Heart left ventricle (tissue), 16 donors: ENCODE results near the gene PROSER2. TPM values are rescaled to one million over a fixed set of nuclear protein-coding genes. Genes with fewer than 3 reads are reported as not detected.

Source experiments
- ATAC-seq, 4 donors: fragments of 200-7000 bp; cut with Tn5 transposase; one replicate each; pipeline ENCODE4 v1.9.1; 2020 to 2022; ENCODE audit warnings: moderate library complexity in 4 of 4, mild to moderate bottlenecking in 3 of 4, moderate number of reproducible peaks in 1 of 4
- DNase-seq, 5 donors: peaks; one replicate each; pipeline ENCODE4 v3.0.0-alpha.2; 2020
- H3K27ac ChIP-seq, 12 donors: fragments of 200-600 bp; sonication (generic) in 4 of 12; one replicate each; pipeline versions ENCODE4 v1.5.0 to v1.8.0; 2016 to 2022; ENCODE audit warnings: mild to moderate bottlenecking in 2 of 12
- H3K27me3 ChIP-seq, 9 donors: fragments of 200-600 bp; sonication (generic) in 2 of 9; one replicate each; pipeline versions ENCODE4 v1.5.1 to v1.8.0; 2016 to 2022; ENCODE audit warnings: mild to moderate bottlenecking in 3 of 9
- H3K36me3 ChIP-seq, 9 donors: fragments of 200-600 bp; sonication (generic) in 2 of 9; one replicate each; pipeline versions ENCODE4 v1.5.0 to v1.8.0; 2018 to 2022; ENCODE audit warnings: mild to moderate bottlenecking in 2 of 9
- H3K4me1 ChIP-seq, 12 donors: fragments of 200-600 bp; sonication (generic) in 4 of 12; one replicate each; pipeline versions ENCODE4 v1.5.0 to v1.8.0; 2016 to 2022; ENCODE audit warnings: mild to moderate bottlenecking in 3 of 12
- H3K4me3 ChIP-seq, 12 donors: fragments of 200-600 bp; sonication (generic) in 4 of 12; one replicate each; pipeline versions ENCODE4 v1.5.0 to v1.8.0; 2017 to 2022; ENCODE audit warnings: mild to moderate bottlenecking in 9 of 12, moderate library complexity in 4 of 12
- H3K9me3 ChIP-seq, 12 donors: fragments of 200-600 bp; sonication (generic) in 4 of 12; one replicate each; pipeline versions ENCODE4 v1.5.0 to v1.8.0; 2016 to 2022; ENCODE audit warnings: mild to moderate bottlenecking in 1 of 12
- POLR2A ChIP-seq, 2 donors: fragments of 450-650 bp; IDR thresholded peaks; one replicate each; pipeline ENCODE4 v1.6.1; 2017; ENCODE audit warnings: antibody characterized with exemption in 2 of 2, mild to moderate bottlenecking in 2 of 2, moderate library complexity in 2 of 2
- WGBS, 4 donors: extraction: QIAGEN DNeasy Blood & Tissue Kit in 2 of 4; methylation state at CpG; one replicate each; pipeline versions ENCODE4 v1.1.5 to v1.1.7; 2013 to 2018; 5-methylcytosine and 5-hydroxymethylcytosine counted together
- intact Hi-C, 10 donors: fragments of 100-400 bp; cut with DNase I; formaldehyde crosslinking; loops; one replicate each; pipeline versions ENCODE4 v1.11.1 to v1.14.2; 2022
- polyA plus RNA-seq, 2 donors: library from polyadenylated mRNA; stranded (reverse); fragments of 200-250 nt; gene quantifications; one replicate each; pipeline ENCODE4 v1.2.3, GENCODE V29; 2013
- total RNA-seq, 9 donors: library from RNA; depleted of rRNA in 2 of 9; stranded (reverse); fragments of >200 nt in 2 of 9; fragmentation: NEBNext Ultra II Directional in 3 of 9; extraction: Animal tissue kit (Norgen Biotek cat#: 25700) in 3 of 9; gene quantifications; one replicate each; pipeline versions ENCODE4 v1.1.0 to v1.2.4, GENCODE V29; 2016 to 2023
- TF ChIP-seq, protein P1 (sequence below), 12 donors: fragments of 200-600 bp; sonication (generic) in 4 of 12; IDR thresholded peaks; one replicate each; pipeline versions ENCODE4 v1.5.0 to v1.8.0; 2018 to 2022; ENCODE audit warnings: antibody characterized with exemption in 12 of 12, mild to moderate bottlenecking in 5 of 12
- donor health status: ischemic (EF 13 %, LVEDD 7.1; RV severe dilation, severe dysfunction).
- donor health status: healthy with polysubstance abuse.
- donor health status: DM: no; HTN: yes; CAD: no.
- donor health status: DM: no; HTN: no; CAD: no.
- donor health status: ischemic (EF 25% LVEDD 6.9; RV normal size, moderate dysfunction).
- donor health status: ischemic (EF 25% LVEDD 5.7; RV mildly dilated, moderate dysfunction).
- donor health status: healthy.
- donor health status: DM: yes; HTN: yes; CAD: no.
- donor health status: ischemic (EF 35%, LVEDD 5.7; RV mildly dilated, moderate dysfunction).
- donor health status: nonischemic (EF 11% LVEDD 7.7; RV severe dilation, severe dysfunction).
- donor health status: DM: yes; HTN: yes; CAD: no.
- donor health status: PGD.
- donor health status: ischemic (EF 29% LVEDD 5.4; RV normal size, mild dysfunction).
- donor health status: nonischemic (EF 23%, LVEDD 6.1; RV moderate dilation, normal function).

PROSER2 gene
- total and polyA plus RNA-seq, 11 donors: 0.38 to 3.3 (median 0.83) TPM

DNA sequence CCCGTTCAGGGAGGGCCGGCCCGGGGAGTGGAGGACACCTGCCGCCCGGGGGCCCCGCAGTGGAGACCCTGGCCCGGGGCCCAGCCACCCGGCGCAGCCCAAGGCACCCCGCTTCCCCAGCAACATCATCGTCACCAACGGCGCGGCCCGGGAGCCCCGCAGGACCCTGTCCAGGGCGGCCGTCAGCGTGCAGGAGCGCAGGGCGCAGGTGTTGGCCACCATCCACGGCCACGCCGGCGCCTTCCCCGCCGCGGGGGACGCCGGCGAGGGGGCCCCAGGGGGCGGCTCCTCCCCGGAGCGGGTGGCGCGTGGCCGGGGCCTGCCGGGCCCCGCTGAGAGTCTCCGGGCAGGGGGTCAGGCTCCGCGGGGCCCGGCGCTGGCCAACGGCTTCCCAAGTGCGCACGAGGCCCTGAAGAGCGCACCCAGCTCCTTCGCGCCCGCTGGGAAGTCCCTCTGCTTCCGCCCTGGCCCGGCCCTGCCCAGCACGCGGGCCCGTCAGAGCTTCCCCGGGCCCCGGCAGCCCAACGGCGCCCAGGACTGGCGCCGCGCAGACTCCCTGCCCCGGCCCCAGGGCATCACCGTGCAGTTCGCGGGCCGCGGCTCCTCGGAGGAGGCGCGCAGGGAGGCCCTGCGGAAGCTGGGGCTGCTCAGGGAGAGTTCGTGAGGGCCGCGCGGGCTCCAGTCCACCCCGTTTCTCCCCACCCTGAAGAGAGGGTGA, 46.7 kb downstream of the PROSER2 start:
- TF ChIP-seq POLR2A (IDR thresholded peaks at IDR 0.05): no peak
- TF ChIP-seq, protein P1, sequence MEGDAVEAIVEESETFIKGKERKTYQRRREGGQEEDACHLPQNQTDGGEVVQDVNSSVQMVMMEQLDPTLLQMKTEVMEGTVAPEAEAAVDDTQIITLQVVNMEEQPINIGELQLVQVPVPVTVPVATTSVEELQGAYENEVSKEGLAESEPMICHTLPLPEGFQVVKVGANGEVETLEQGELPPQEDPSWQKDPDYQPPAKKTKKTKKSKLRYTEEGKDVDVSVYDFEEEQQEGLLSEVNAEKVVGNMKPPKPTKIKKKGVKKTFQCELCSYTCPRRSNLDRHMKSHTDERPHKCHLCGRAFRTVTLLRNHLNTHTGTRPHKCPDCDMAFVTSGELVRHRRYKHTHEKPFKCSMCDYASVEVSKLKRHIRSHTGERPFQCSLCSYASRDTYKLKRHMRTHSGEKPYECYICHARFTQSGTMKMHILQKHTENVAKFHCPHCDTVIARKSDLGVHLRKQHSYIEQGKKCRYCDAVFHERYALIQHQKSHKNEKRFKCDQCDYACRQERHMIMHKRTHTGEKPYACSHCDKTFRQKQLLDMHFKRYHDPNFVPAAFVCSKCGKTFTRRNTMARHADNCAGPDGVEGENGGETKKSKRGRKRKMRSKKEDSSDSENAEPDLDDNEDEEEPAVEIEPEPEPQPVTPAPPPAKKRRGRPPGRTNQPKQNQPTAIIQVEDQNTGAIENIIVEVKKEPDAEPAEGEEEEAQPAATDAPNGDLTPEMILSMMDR (IDR thresholded peaks at IDR 0.05): no peak
- peaks cover 0 to 31% (median 6%) of the 10 kb centered on the region in 12 donors for H3K4me1 ChIP-seq
- no peak overlapping the region for H3K27ac ChIP-seq
- ATAC-seq (peak in 3 of 4 donors; percentile 22 to 66 (median 43)), DNase-seq (no peak)
- WGBS, 4 donors: 27 to 31% (median 30%) methylated on average over 11 to 78 of the region's 78 CpGs
- peak overlapping the region in 9 of 12 donors; percentile 15 to 37 (median 28) for H3K4me3 ChIP-seq
- peaks cover 0 to 4% (median 0%) of the 10 kb centered on the region in 9 donors for H3K36me3 ChIP-seq
- H3K9me3 ChIP-seq: no peaks in the 10 kb centered on the region
- intact Hi-C loops: no loop called here
- H3K27me3 ChIP-seq: no peaks in the 10 kb centered on the region

DNA sequence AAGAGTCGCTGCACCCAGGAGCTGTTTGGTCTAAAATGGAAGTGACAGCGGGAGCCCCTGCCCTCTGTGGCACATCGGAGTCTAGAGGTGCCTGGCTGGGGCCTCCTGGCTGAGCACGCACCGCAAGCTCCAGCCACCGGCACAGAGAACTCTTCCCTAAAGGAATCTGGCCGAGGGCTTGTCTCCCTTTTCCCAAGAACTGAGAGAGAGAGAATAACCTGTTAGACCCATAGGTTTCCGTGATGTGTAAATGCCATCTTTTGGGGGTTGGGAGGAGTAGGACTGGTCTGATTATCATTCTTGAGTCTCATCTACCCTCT, 47.3 kb downstream of the PROSER2 start:
- ATAC-seq (peak in 1 of 4 donors; percentile 7), DNase-seq (no peak)
- peaks cover 0 to 36% (median 12%) of the 10 kb centered on the region in 12 donors for H3K4me1 ChIP-seq
- TF ChIP-seq, protein P1 (IDR thresholded peaks at IDR 0.05): no peak
- TF ChIP-seq POLR2A (IDR thresholded peaks at IDR 0.05): no peak
- H3K27me3 ChIP-seq: no peaks in the 10 kb centered on the region
- intact Hi-C loops: no loop called here
- no peak overlapping the region for H3K27ac ChIP-seq
- H3K9me3 ChIP-seq: no peaks in the 10 kb centered on the region
- peaks cover 0 to 4% (median 0%) of the 10 kb centered on the region in 9 donors for H3K36me3 ChIP-seq
- 51 to 71% (median 63%) methylated on average over 6 to 8 of the region's 8 CpGs for WGBS, 4 donors
- H3K4me3 ChIP-seq: peak overlapping the region in 8 of 12 donors; percentile 15 to 37 (median 30)

DNA sequence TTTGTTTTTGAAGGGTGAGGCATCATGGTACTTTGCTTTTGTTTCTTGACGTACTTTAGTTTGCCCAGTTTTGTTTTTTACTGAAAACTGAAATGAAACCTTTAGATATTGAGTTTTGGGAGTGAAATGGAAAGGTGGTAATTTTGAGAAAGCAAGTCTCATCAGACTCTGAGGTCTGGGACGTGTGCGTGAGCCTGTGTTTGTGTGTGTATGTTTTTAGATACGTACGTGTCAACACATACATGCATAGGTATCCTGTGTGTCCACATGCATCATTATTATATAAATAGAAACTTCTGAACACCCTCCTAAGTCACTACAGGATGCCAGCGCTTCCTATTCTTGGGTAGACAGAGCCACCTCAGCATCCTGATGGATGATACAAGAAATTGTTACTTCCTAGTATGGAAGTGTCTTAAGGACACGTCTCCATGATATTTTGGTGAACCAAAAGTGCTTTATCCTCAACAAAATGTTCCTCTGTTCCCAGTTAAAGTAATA, 47.8 kb downstream of the PROSER2 start:
- H3K36me3 ChIP-seq: peaks cover 0 to 4% (median 0%) of the 10 kb centered on the region in 9 donors
- TF ChIP-seq POLR2A (IDR thresholded peaks at IDR 0.05): no peak
- TF ChIP-seq, protein P1 (IDR thresholded peaks at IDR 0.05): no peak
- 72 to 80% (median 74%) methylated on average over 7 of the region's 7 CpGs for WGBS, 4 donors
- peak overlapping the region in 1 of 12 donors; percentile 46 for H3K27ac ChIP-seq
- no peak overlapping the region for H3K4me3 ChIP-seq
- DNase-seq: no peak
- H3K9me3 ChIP-seq: no peaks in the 10 kb centered on the region
- no peaks in the 10 kb centered on the region for H3K27me3 ChIP-seq
- peaks cover 0 to 42% (median 17%) of the 10 kb centered on the region in 12 donors for H3K4me1 ChIP-seq
- intact Hi-C loops: no loop called here
- ATAC-seq: no peak

DNA sequence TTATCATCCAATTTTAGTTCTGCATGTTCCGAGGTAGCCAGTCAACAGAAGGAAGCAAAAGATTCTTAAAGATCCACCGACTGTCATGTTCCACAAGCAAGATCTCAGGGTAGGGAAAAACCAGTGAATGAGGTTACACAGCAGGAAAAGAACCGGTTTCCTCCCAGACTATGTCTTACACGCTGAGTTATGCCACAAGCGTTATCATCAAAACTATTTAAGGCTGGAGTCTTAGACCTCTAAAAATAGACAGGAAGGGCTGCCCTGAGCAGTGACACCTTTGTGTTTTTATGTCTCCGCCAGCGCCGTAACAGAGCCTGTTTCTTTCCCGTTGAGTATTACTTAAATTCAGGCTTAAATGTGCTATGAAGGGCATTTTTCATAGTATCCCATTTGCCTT, 48.3 kb downstream of the PROSER2 start:
- TF ChIP-seq, protein P1 (IDR thresholded peaks at IDR 0.05): no peak
- TF ChIP-seq POLR2A (IDR thresholded peaks at IDR 0.05): no peak
- intact Hi-C loops: no loop called here
- H3K36me3 ChIP-seq: peaks cover 0 to 3% (median 0%) of the 10 kb centered on the region in 9 donors
- no peaks in the 10 kb centered on the region for H3K27me3 ChIP-seq
- H3K4me3 ChIP-seq: peak overlapping the region in 2 of 12 donors; percentile 7 to 27
- ATAC-seq: peak in 3 of 4 donors; percentile 44 to 66 (median 50)
- WGBS, 4 donors: 12 to 20% (median 15%) methylated on average over 9 of the region's 9 CpGs
- H3K4me1 ChIP-seq: peaks cover 0 to 47% (median 19%) of the 10 kb centered on the region in 12 donors
- no peaks in the 10 kb centered on the region for H3K9me3 ChIP-seq
- no peak for DNase-seq
- H3K27ac ChIP-seq: peak overlapping the region in 1 of 12 donors; percentile 46
